ENCODE measurements around the gene VWA5B1. TPM values are rescaled to one million over a fixed set of nuclear protein-coding genes. Genes with fewer than 3 reads are reported as not detected.

The VWA5B1 gene
- total RNA-seq, 1 donor from 2014 or later: not detected

- intact Hi-C loops (cut with DNase I): no loop called here
- DNase-seq (ENCODE audit: missing footprints): no peak
- no peak for ATAC-seq
Measured at GRCh38 chr1:20318971-20319370, 28.3 kb downstream of the VWA5B1 start.

DNA sequence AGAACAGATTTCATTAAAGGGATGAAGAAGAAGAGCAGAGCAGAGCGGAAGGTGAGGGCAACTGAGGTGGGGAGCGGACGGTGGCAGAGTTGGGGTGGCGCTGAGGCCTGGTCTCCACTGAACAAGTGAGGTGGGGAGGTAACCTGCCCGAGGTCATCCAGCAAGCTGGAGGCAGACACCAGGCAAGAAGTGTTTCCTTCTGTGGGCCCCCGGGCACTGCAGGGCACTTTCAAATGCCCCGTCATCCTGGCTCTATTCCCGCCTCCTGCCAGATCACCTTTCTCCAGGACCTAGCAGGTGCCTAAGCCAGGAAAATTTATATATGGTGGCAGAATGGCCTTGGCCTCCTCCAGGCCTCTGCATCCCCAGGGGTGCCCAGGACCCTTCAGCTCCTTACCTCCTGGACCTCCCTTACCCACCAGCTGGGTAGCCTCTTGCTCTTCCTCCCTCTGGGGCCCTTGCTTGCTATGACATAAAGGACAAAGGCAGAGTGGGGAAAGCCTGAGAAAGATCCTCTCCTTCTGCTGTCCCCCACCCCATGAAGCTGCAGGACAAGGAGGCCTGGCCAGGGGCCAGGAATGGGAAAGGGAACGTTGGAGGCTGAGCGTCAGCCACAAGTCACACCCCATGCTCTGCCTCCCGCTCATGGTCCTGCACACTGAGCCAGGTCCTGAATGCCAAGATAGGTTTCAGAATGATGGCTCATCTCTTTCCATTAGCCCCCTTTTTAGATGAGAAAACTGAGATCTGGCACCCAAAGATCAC lies 29.0 kb downstream of the VWA5B1 start:
- intact Hi-C loops (cut with DNase I): no loop called here
- DNase-seq (ENCODE audit: missing footprints): no peak
- ATAC-seq: no peak

DNA sequence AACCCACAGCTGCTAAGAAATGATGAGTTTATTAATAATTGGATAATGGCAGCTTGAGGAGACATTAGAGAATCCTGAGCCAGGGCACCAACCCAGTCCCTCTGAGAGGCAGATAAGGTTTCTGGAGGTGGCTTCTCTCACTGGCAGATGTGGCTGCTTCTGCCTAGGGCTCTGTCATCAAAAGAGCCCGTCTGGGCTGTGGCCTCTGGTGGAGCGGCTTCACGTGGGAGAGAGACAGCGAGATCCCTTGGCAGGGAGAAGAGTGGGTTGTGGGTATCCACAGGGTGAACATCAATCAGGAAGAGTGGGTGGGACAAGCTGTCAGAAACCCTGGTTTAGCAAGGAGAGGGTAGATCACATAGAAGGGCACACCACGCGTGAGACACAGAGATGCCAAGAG lies 30.0 kb downstream of the VWA5B1 start:
- intact Hi-C loops (cut with DNase I): no loop called here
- no peak for ATAC-seq
- no peak for DNase-seq (ENCODE audit: missing footprints)

DNA sequence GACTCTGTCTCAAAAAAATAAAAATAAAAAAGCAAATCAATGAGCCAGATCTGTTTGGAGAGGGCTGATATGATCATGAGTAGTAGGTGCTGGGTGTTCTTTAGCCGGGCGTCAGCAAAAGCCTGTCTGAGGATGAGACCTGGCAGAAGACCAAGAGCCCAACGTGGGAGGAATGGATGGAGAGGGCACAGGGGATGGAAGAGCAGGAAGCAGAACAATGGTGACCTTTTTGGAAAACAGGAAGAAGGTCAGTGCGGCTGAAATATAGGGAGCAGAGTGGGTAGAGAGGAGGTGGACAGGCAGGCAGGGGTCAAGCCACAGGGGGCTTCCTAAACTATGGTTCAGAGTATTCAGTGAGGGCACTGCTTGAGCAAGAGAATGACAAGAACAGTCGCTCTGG lies 30.9 kb downstream of the VWA5B1 start:
- intact Hi-C loops (cut with DNase I): no loop called here
- no peak for DNase-seq (ENCODE audit: missing footprints)
- no peak for ATAC-seq

DNA sequence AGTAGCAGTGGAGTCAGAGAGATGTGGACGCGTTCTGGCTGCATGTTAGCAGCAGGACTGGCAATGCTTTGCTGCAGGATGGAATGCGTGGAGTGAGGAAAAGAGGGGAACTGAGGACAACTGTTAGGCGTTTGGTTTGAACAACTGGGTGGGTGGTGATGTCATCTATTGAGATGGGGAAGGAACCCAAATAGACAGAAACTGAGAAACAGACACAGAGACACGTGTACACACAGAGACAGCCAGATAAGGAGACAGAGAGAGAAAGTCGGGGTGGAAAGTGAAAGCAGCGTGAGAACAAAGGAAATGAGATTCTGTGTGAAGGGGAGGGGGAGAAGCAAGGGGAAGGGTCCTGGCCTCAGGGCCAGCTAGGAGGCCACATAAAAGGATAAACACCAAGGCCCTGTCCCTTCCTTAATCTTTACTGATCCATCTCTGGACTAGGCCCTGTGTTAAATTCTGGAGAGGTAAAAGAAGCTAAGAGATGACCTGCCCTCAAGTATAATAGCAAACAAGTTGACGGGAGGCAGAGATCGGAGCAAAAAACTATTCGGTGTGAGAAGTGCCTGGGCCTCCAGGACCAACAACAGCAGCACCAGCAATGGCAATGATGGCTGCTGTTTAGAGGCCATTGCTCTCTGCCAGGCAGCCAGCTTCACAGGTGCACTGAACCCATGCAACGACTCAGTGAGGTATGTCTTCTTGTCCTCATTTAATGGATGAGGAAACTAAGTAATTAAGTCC lies 31.6 kb downstream of the VWA5B1 start:
- DNase-seq (ENCODE audit: missing footprints): no peak
- no peak for ATAC-seq
- intact Hi-C loops (cut with DNase I): no loop called here

DNA sequence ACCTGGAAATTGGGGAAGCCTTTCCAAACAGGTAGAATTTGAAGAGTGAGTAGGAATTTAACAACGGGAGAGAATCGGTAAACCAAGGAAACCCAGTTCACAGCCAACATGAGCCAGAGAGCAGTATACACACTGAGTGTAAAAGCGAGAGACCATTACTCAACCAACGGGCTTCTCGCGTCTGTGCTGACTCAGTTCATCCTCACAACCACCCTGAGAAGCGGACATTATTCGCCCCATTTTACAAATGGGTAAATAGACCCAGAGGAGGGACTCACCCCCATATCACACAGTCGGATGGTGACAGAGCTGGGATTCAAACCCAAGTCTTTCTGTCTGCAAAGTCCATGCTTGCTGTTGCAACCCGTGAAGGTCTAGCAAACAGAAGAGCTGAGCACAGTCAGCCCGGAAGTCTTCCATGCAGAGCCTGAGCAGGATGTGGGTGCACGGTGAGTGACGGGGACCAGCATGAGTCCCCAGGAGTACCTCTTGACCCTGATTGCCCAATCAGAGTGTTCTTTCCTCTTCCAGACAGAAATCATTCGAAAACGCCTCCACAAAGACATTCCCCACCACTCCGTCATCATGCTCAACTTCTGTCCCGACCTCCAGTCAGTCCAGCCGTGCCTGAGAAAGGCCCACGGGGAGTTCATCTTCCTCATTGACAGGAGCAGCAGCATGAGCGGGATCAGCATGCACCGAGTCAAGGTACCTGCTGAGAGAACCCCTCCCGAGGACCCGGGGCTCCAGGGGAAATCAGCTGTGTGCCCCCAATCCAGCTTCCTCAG lies 32.3 kb downstream of the VWA5B1 start:
- intact Hi-C loops (cut with DNase I): no loop called here
- ATAC-seq (no peak), DNase-seq (ENCODE audit: missing footprints) (no peak)

GRCh38 chr1:20323613-20323920 lies 32.9 kb downstream of the VWA5B1 start:
- ATAC-seq: no peak
- no peak for DNase-seq (ENCODE audit: missing footprints)
- intact Hi-C loops (cut with DNase I): no loop called here

DNA sequence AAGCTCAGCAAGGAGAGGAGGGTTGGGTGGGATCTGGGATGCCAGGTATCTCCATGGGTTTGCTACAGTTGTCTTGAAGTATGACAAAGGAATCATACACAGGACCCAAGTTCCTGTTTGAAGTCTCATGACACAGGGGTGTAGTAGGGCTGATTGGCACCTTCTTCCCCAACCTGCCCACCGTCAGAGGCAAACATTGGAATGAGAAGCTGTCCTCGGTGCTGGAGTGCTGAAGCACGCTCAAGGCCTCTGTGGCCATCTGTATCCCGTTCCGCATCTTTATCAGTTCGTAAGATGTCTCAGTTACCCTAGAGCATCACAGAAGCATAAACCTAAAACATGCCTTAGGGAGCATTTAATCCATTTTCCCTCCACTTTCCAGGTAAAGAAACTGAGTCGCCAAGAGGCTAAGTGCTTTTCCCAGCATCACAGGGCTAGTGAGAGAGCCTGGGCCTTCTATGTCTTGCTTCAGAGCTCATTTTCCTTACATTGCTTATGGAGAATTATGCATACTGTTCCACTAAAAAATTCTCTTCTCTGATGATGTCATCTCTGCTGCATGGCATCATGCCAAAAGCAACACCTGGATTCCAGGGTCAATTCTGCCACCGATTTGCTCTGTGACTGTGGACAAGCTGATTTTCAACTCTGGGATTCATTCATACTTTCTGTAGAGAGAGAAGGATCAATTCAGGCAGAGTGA lies 34.2 kb downstream of the VWA5B1 start:
- ATAC-seq: no peak
- intact Hi-C loops (cut with DNase I): no loop called here
- DNase-seq (ENCODE audit: missing footprints): no peak

- ATAC-seq: peak; percentile 12
- DNase-seq (ENCODE audit: missing footprints): no peak
Measured at GRCh38 chr1:20325407-20325843, 34.8 kb downstream of the VWA5B1 start.

DNA sequence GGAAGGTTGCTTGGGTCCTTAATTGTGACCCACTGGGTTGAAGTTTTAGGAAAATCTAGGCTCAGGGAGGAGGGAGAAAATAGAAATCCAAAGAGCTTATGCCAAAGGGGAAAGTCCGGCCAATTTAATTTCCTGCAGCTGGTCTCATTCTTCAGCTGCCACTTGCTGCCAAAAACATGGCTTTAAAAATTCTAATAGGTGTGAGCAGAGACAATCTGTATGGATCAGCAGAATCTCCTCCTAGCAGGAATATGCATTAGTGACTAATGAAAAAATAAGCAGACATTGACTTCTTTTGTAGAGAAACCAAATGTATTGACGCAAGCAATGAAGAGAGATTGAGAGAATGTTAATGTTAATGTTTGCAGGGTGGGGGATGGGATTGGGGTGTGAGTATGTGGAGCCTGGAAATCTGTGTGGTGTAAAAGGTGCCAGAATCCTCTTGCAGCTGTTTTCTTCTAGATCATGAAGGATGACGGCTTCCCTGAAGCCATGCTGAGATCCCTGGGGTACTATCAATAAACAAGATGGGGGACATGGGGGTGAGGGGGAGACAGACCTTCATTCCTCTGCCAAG lies 35.3 kb downstream of the VWA5B1 start:
- intact Hi-C loops (cut with DNase I): no loop called here
- DNase-seq (ENCODE audit: missing footprints): no peak
- peak; percentile 32 for ATAC-seq

More at GRCh38 chr1:20325407-20325843, 34.8 kb downstream of the VWA5B1 start:
- intact Hi-C loops (cut with DNase I): no loop called here

DNA sequence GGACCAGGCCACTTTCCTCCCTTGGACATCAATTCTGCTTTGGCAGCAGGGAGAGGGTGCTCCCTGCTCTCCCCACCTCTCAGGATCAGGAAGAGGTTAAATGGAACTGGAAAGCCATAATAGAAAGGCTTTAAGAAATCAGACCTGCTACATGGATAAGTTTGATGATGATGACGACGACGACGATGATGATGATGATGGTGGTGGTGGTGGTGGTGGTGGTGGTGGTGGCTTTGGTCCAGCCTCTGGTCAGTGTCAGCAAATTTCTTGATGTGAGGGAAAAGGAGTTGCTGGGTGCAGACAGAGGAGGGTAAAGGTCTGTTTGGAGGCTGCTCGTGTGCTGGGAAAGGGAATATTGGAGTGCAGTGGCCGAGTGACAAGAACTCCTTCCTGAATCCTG lies 36.8 kb downstream of the VWA5B1 start:
- DNase-seq (ENCODE audit: missing footprints): no peak
- ATAC-seq: no peak
- intact Hi-C loops (cut with DNase I): no loop called here

GRCh38 chr1:20328201-20328600 lies 37.5 kb downstream of the VWA5B1 start:
- intact Hi-C loops (cut with DNase I): no loop called here
- DNase-seq (ENCODE audit: missing footprints) (no peak), ATAC-seq (no peak)

DNA sequence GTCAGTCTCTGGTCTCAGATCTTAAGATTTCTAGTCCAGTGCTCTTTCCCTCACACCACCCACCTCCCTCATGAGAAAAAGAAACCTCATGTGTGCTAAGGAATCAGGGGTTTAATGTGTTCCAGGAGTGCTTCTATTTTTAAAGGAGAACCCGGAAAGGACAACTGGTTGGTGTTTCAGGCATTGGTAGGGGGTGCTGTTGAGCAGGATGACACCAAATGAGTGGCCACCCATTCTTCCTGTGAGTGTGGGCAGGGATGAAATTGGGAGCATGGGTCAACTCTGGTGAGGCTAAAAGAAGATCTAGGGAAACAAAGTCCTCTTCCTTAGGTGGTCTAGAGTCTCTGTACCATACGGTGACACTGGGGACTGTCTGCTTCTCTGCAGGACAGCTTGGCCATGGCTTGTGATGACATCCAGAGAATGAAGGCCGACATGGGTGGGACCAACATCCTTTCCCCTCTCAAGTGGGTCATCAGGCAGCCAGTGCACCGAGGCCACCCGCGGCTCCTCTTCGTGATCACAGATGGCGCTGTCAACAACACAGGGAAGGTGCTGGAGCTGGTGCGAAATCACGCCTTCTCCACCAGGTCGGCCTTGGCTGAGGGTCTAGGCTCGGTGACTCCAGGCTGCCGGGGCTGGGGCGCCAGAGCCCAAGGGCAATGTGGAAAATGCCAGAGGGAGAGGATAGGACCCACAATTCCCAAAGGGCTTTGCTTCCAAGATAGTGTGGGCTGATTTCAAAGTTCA lies 39.3 kb downstream of the VWA5B1 start:
- ATAC-seq: no peak

GRCh38 chr1:20334103-20334502 lies 43.4 kb downstream of the VWA5B1 start:
- intact Hi-C loops (cut with DNase I): no loop called here
- ATAC-seq: no peak
- no peak for DNase-seq (ENCODE audit: missing footprints)

More for the DNA sequence above, 39.3 kb downstream of the VWA5B1 start:
- intact Hi-C loops (cut with DNase I): no loop called here
- DNase-seq (ENCODE audit: missing footprints): no peak

GRCh38 chr1:20336105-20336605 lies 45.5 kb downstream of the VWA5B1 start:
- ATAC-seq: no peak
- intact Hi-C loops (cut with DNase I): no loop called here
- no peak for DNase-seq (ENCODE audit: missing footprints)

GRCh38 chr1:20337581-20337980 lies 46.9 kb downstream of the VWA5B1 start:
- ATAC-seq (no peak), DNase-seq (ENCODE audit: missing footprints) (no peak)
- intact Hi-C loops (cut with DNase I): no loop called here

DNA sequence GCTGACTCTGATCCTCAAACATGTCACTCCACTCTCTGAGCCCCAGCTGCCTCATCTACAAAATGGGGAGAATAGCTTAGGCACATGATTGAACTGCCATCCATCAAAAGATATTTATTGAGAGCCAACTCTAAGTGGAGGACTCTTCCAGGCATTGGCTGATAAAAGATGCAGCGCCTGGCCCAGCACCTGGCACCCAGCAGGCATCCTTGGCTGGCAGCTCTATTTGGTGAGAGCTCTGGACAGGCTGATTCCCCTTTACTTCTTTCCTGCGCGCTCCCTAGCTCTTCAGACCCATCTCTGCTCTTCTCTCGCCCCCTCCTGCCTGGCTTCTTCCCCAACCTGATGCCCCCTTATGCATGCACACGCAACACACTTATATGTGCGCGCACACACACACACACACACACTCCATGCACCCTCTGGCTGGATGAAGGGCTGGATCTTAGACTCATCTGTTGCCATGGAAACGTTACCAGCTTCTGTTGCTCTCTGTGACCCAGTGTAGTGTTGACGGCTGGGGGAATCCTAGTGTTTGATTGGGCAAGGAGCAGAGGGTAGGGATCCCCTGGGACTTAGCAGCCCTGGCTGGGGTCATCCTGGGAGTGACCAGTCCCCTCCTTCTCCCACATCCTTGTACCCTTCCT lies 49.3 kb downstream of the VWA5B1 start:
- ATAC-seq (no peak), DNase-seq (ENCODE audit: missing footprints) (peak; percentile 9)
- intact Hi-C loops (cut with DNase I): no loop called here

Data from Right ventricle myocardium inferior (tissue), 1 donor.